NCI-H1092 treated with DMSO at 0.1 percent for 48 hours (cell line): ENCODE data around the gene MZT2B.
"Not testable (repeated sequence)": the region's sequence is repeated elsewhere in the genome, so short reads cannot be mapped to it uniquely, and the experiment has no call there.

Experiments used
- DNase-seq: peaks from one replicate; lab custom pipeline; 2025; lab: John Stamatoyannopoulos, UW

MZT2B gene

GRCh38 chr2:130180404-130181324 is 1.4 kb upstream of the MZT2B start:
- DNase-seq: not testable (repeated sequence)

- DNase-seq: peak; percentile 88
Measured at GRCh38 chr2:130181325-130181879, 660 bp upstream of the MZT2B start, which contains the start of gene SMPD4. Gene SMPD4 (minus strand): TSS chr2:130181602. CDS start chr2:130176592, 5,010 bp downstream.

GRCh38 chr2:130182826-130183511 is 907 bp downstream of the MZT2B start:
- DNase-seq: not testable (repeated sequence)

- no peak for DNase-seq
Measured at GRCh38 chr2:130183512-130184373, 1.7 kb downstream of the MZT2B start.

- DNase-seq: no peak
Measured at GRCh38 chr2:130185436-130185835, 3.4 kb downstream of the MZT2B start.

GRCh38 chr2:130185896-130186295 is 3.8 kb downstream of the MZT2B start:
- no peak for DNase-seq

GRCh38 chr2:130186391-130186790 is 4.3 kb downstream of the MZT2B start:
- no peak for DNase-seq

- no peak for DNase-seq
Measured at GRCh38 chr2:130187268-130187667, 5.2 kb downstream of the MZT2B start.

GRCh38 chr2:130187859-130188792 is 6.1 kb downstream of the MZT2B start:
- DNase-seq: not testable (repeated sequence)

- DNase-seq: not testable (repeated sequence)
Measured at GRCh38 chr2:130188958-130189357, 6.9 kb downstream of the MZT2B start.

GRCh38 chr2:130190237-130190636 is 8.2 kb downstream of the MZT2B start:
- DNase-seq: no peak

- DNase-seq: not testable (repeated sequence)
Measured at GRCh38 chr2:130191319-130191718, 9.3 kb downstream of the MZT2B start.

- not testable (repeated sequence) for DNase-seq
Measured at GRCh38 chr2:130192451-130192850, 10.4 kb downstream of the MZT2B start.

GRCh38 chr2:130193824-130194223 is 11.8 kb downstream of the MZT2B start:
- DNase-seq: not testable (repeated sequence)

- not testable (repeated sequence) for DNase-seq
Measured at GRCh38 chr2:130195089-130195635, 13.1 kb downstream of the MZT2B start.

GRCh38 chr2:130196052-130196451 is 14.0 kb downstream of the MZT2B start:
- not testable (repeated sequence) for DNase-seq

GRCh38 chr2:130198343-130198742 is 16.3 kb downstream of the MZT2B start, which contains the start of gene TUBA3E:
Gene TUBA3E (minus strand): TSS chr2:130198439. CDS start chr2:130198360, 79 bp downstream.
- DNase-seq: no peak

GRCh38 chr2:130202518-130202917 is 20.5 kb downstream of the MZT2B start:
- DNase-seq: not testable (repeated sequence)

- DNase-seq: not testable (repeated sequence)
Measured at GRCh38 chr2:130203150-130203549, 21.1 kb downstream of the MZT2B start.

- not testable (repeated sequence) for DNase-seq
Measured at GRCh38 chr2:130207051-130207450, 25.0 kb downstream of the MZT2B start.
